Ovary (tissue), 3 donors: ENCODE results near the gene GNB2.

ENCODE experiments used
- EP300 ChIP-seq: sonication (generic); formaldehyde crosslinking; IDR thresholded peaks from one replicate; pipeline ENCODE4 v1.6.1; 2017; ENCODE audit warnings: antibody characterized with exemption
- TF ChIP-seq, protein P1 (sequence below), 3 donors: fragments of 450-650 bp in 2 of 3; fragments of 200-600 bp in 1 of 3; IDR thresholded peaks; one replicate each; pipeline versions ENCODE4 v1.5.1 to v1.8.0; 2016 to 2022; ENCODE audit warnings: antibody characterized with exemption in 3 of 3, mild to moderate bottlenecking in 1 of 3
- donor health status: DM: no; HTN: no; CAD: no.

DNA sequence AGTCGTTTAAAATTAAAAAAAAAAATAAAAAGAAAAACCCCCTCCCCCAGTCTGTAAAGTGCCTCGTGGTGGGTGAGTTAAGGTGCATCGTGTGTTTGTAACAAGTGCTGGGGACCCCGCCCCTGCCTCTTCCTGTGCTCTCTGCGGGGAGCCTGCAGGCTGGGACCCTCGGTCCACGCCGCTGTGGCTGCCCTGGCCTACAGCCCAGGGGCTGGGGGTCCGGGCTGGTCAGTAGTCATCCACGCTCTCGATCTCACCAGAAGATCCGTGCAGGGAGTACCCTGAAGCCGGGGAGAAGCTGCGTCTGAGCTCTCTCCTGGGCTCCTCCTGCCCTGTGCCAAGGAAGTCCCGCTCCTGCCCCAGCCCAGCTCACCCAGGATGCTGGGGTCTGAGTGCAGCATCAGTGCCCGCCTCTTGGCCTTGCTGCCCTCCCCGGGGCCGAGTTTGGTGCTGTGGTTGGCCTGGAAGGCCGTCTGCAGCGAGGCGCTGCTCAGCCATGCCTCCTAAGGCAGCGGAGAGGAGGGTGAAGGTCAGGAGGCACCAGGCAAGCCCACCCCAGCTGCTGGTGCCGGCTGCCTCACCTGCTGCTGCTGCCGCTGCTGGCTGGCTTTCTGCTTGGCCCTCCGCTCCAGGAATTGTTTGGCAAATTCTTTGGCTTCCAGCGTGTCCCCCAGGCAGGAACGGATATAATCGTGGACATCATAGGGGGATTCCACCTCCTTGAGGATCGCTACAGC is 8.1 kb downstream of the GNB2 start:
- TF ChIP-seq, protein P1, sequence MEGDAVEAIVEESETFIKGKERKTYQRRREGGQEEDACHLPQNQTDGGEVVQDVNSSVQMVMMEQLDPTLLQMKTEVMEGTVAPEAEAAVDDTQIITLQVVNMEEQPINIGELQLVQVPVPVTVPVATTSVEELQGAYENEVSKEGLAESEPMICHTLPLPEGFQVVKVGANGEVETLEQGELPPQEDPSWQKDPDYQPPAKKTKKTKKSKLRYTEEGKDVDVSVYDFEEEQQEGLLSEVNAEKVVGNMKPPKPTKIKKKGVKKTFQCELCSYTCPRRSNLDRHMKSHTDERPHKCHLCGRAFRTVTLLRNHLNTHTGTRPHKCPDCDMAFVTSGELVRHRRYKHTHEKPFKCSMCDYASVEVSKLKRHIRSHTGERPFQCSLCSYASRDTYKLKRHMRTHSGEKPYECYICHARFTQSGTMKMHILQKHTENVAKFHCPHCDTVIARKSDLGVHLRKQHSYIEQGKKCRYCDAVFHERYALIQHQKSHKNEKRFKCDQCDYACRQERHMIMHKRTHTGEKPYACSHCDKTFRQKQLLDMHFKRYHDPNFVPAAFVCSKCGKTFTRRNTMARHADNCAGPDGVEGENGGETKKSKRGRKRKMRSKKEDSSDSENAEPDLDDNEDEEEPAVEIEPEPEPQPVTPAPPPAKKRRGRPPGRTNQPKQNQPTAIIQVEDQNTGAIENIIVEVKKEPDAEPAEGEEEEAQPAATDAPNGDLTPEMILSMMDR (IDR thresholded peaks at IDR 0.05): no peak
- TF ChIP-seq EP300: no peak
